Naive B cell (primary cell): Measurements from ENCODE around the gene NEURL1. TPM values are rescaled to one million over a fixed set of nuclear protein-coding genes. Genes with fewer than 3 reads are reported as not detected.
A peak's percentile ranks its signal among the peaks of the same experiment; 100 is the strongest.
"Not testable (repeated sequence)": the region's sequence is repeated elsewhere in the genome, so short reads cannot be mapped to it uniquely, and the experiment has no call there.

ENCODE experiments used
- ATAC-seq, 2 donors: fragments of 150-1000 bp; cut with Tn5 transposase; 2 replicates each; pipeline ENCODE4 v1.10.0; 2021; ENCODE audit warnings: low read depth in 2 of 2, mild to moderate bottlenecking in 2 of 2, moderate library complexity in 2 of 2
- DNase-seq: peaks from one replicate; pipeline ENCODE4 v3.0.0; 2022
- H3K27ac Mint-ChIP-seq, 6 donors: one replicate each; pipeline ENCODE4 v1.8.0; 2020 to 2022; ENCODE audit warnings: mild to moderate bottlenecking in 6 of 6, mixed read lengths in 6 of 6, moderate library complexity in 5 of 6, inconsistent platforms in 2 of 6
- H3K27me3 Mint-ChIP-seq, 3 donors: one replicate each; pipeline ENCODE4 v1.8.0; 2021 to 2022; ENCODE audit warnings: mixed read lengths in 3 of 3, mild to moderate bottlenecking in 1 of 3
- H3K36me3 Mint-ChIP-seq, 2 donors: one replicate each; pipeline ENCODE4 v1.8.0; 2020 to 2022; ENCODE audit warnings: mixed read lengths in 2 of 2, inconsistent platforms in 1 of 2, mild to moderate bottlenecking in 1 of 2
- H3K4me1 Mint-ChIP-seq, 3 donors: one replicate each; pipeline ENCODE4 v1.8.0; 2020 to 2022; ENCODE audit warnings: mixed read lengths in 3 of 3, inconsistent platforms in 1 of 3, mild to moderate bottlenecking in 1 of 3, moderate library complexity in 1 of 3
- H3K4me3 Mint-ChIP-seq, 8 donors: one replicate each; pipeline ENCODE4 v1.8.0; 2020 to 2022; ENCODE audit warnings: mild to moderate bottlenecking in 8 of 8, mixed read lengths in 8 of 8, moderate library complexity in 8 of 8, inconsistent platforms in 2 of 8
- H3K9me3 Mint-ChIP-seq, 7 donors: one replicate each; pipeline ENCODE4 v1.8.0; 2020 to 2022; ENCODE audit warnings: mixed read lengths in 7 of 7, mild to moderate bottlenecking in 5 of 7, inconsistent platforms in 2 of 7, moderate library complexity in 1 of 7
- polyA plus RNA-seq, 6 donors: library from polyadenylated mRNA; unstranded; fragments of 300-500 nt; fragmentation: Illumina TruSeq; gene quantifications; one replicate each; pipeline ENCODE4 v1.2.3, GENCODE V29; 2021; ENCODE audit warnings: low read depth in 6 of 6

NEURL1 gene
- polyA plus RNA-seq, 6 donors from 2014 or later: 0.21 to 0.83 (median 0.33) TPM

- peaks cover 0 to 5% of the 10 kb centered on the region in 2 donors for H3K36me3 Mint-ChIP-seq
- DNase-seq (no peak), ATAC-seq (no peak)
- H3K27ac Mint-ChIP-seq: no peak overlapping the region
- H3K27me3 Mint-ChIP-seq: peaks cover 15 to 25% (median 19%) of the 10 kb centered on the region in 3 donors
- H3K9me3 Mint-ChIP-seq: peaks cover 0 to 15% (median 7%) of the 10 kb centered on the region in 7 donors
- peak overlapping the region in 1 of 8 donors; percentile 17 for H3K4me3 Mint-ChIP-seq
- peaks cover 4 to 10% (median 5%) of the 10 kb centered on the region in 3 donors for H3K4me1 Mint-ChIP-seq
Measured at GRCh38 chr10:103519798-103520197, 26.3 kb downstream of the NEURL1 start.

- not testable (repeated sequence) for ATAC-seq, H3K4me3 Mint-ChIP-seq, H3K27ac Mint-ChIP-seq, H3K4me1 Mint-ChIP-seq, DNase-seq
- Mint-ChIP-seq H3K27me3 (peaks cover 16 to 39% (median 19%) of the 10 kb centered on the region in 3 donors), H3K9me3 (peaks cover 4 to 29% (median 16%) of the 10 kb centered on the region in 7 donors), H3K36me3 (peaks cover 0 to 17% of the 10 kb centered on the region in 2 donors)
Measured at GRCh38 chr10:103522006-103522405, 28.5 kb downstream of the NEURL1 start.

- Mint-ChIP-seq H3K27ac (no peak overlapping the region), H3K4me1 (no peaks in the 10 kb centered on the region), H3K27me3 (peaks cover 12 to 33% (median 19%) of the 10 kb centered on the region in 3 donors), H3K9me3 (peaks cover 4 to 29% (median 16%) of the 10 kb centered on the region in 7 donors), H3K4me3 (peak overlapping the region in 1 of 8 donors; percentile 34), H3K36me3 (peaks cover 0 to 17% of the 10 kb centered on the region in 2 donors)
- ATAC-seq (no peak), DNase-seq (no peak)
Measured at GRCh38 chr10:103523683-103524082, 30.2 kb downstream of the NEURL1 start.

GRCh38 chr10:103525901-103526300 lies 32.4 kb downstream of the NEURL1 start:
- Mint-ChIP-seq H3K27ac (no peak overlapping the region), H3K4me1 (no peaks in the 10 kb centered on the region), H3K9me3 (peaks cover 4 to 49% (median 29%) of the 10 kb centered on the region in 7 donors), H3K4me3 (no peak overlapping the region), H3K36me3 (peaks cover 0 to 17% of the 10 kb centered on the region in 2 donors), H3K27me3 (peaks cover 8 to 27% (median 10%) of the 10 kb centered on the region in 3 donors)
- DNase-seq (no peak), ATAC-seq (no peak)

- not testable (repeated sequence) for H3K27ac Mint-ChIP-seq, H3K4me1 Mint-ChIP-seq, H3K4me3 Mint-ChIP-seq, ATAC-seq, DNase-seq
- Mint-ChIP-seq H3K9me3 (peaks cover 4 to 56% (median 32%) of the 10 kb centered on the region in 7 donors), H3K27me3 (peaks cover 5 to 20% (median 8%) of the 10 kb centered on the region in 3 donors), H3K36me3 (peaks cover 0 to 17% of the 10 kb centered on the region in 2 donors)
Measured at GRCh38 chr10:103527476-103527875, 34.0 kb downstream of the NEURL1 start.

GRCh38 chr10:103528549-103528948 lies 35.0 kb downstream of the NEURL1 start:
- peak overlapping the region in 1 of 6 donors; percentile 72 for H3K27ac Mint-ChIP-seq
- ATAC-seq (no peak), DNase-seq (no peak)
- peaks cover 6 to 25% (median 8%) of the 10 kb centered on the region in 3 donors for H3K27me3 Mint-ChIP-seq
- no peaks in the 10 kb centered on the region for H3K4me1 Mint-ChIP-seq
- no peak overlapping the region for H3K4me3 Mint-ChIP-seq
- H3K9me3 Mint-ChIP-seq: peaks cover 4 to 55% (median 35%) of the 10 kb centered on the region in 7 donors
- H3K36me3 Mint-ChIP-seq: peaks cover 0 to 17% of the 10 kb centered on the region in 2 donors

GRCh38 chr10:103529539-103529938 lies 36.0 kb downstream of the NEURL1 start:
- peaks cover 6 to 27% (median 8%) of the 10 kb centered on the region in 3 donors for H3K27me3 Mint-ChIP-seq
- no peak overlapping the region for H3K27ac Mint-ChIP-seq
- H3K36me3 Mint-ChIP-seq: peaks cover 7 to 23% of the 10 kb centered on the region in 2 donors
- no peaks in the 10 kb centered on the region for H3K4me1 Mint-ChIP-seq
- DNase-seq (no peak), ATAC-seq (no peak)
- peaks cover 10 to 53% (median 43%) of the 10 kb centered on the region in 7 donors for H3K9me3 Mint-ChIP-seq
- H3K4me3 Mint-ChIP-seq: no peak overlapping the region

- no peak for ATAC-seq
- no peak for DNase-seq
Measured at GRCh38 chr10:103533827-103534226, 40.3 kb downstream of the NEURL1 start.

GRCh38 chr10:103534621-103535498 lies 41.4 kb downstream of the NEURL1 start:
- DNase-seq: no peak
- no peak overlapping the region for H3K4me3 Mint-ChIP-seq
- H3K9me3 Mint-ChIP-seq: peaks cover 6 to 32% (median 25%) of the 10 kb centered on the region in 7 donors
- no peaks in the 10 kb centered on the region for H3K4me1 Mint-ChIP-seq
- no peak overlapping the region for H3K27ac Mint-ChIP-seq
- peaks cover 20 to 26% (median 22%) of the 10 kb centered on the region in 3 donors for H3K27me3 Mint-ChIP-seq
- no peak for ATAC-seq
- H3K36me3 Mint-ChIP-seq: peaks cover 7 to 12% of the 10 kb centered on the region in 2 donors

More at GRCh38 chr10:103533827-103534226, 40.3 kb downstream of the NEURL1 start:
- Mint-ChIP-seq H3K36me3 (peaks cover 7 to 12% of the 10 kb centered on the region in 2 donors), H3K27ac (no peak overlapping the region), H3K9me3 (peaks cover 6 to 42% (median 28%) of the 10 kb centered on the region in 7 donors), H3K4me1 (no peaks in the 10 kb centered on the region), H3K4me3 (no peak overlapping the region), H3K27me3 (peaks cover 10 to 16% (median 12%) of the 10 kb centered on the region in 3 donors)

GRCh38 chr10:103535595-103535994 lies 42.1 kb downstream of the NEURL1 start:
- no peak overlapping the region for H3K27ac Mint-ChIP-seq
- H3K4me1 Mint-ChIP-seq: no peaks in the 10 kb centered on the region
- DNase-seq (no peak), ATAC-seq (no peak)
- peaks cover 6 to 24% (median 18%) of the 10 kb centered on the region in 7 donors for H3K9me3 Mint-ChIP-seq
- peaks cover 23 to 27% (median 25%) of the 10 kb centered on the region in 3 donors for H3K27me3 Mint-ChIP-seq
- H3K4me3 Mint-ChIP-seq: no peak overlapping the region
- peaks cover 7 to 12% of the 10 kb centered on the region in 2 donors for H3K36me3 Mint-ChIP-seq

- peaks cover 0 to 1% of the 10 kb centered on the region in 2 donors for H3K36me3 Mint-ChIP-seq
- peaks cover 0 to 3% (median 0%) of the 10 kb centered on the region in 7 donors for H3K9me3 Mint-ChIP-seq
- H3K4me3 Mint-ChIP-seq: no peak overlapping the region
- H3K27me3 Mint-ChIP-seq: peaks cover 24 to 37% (median 30%) of the 10 kb centered on the region in 3 donors
- H3K27ac Mint-ChIP-seq: no peak overlapping the region
- ATAC-seq (no peak), DNase-seq (no peak)
- H3K4me1 Mint-ChIP-seq: peaks cover 11 to 14% (median 13%) of the 10 kb centered on the region in 3 donors
Measured at GRCh38 chr10:103539751-103540150, 46.2 kb downstream of the NEURL1 start.

- H3K36me3 Mint-ChIP-seq: no peaks in the 10 kb centered on the region
- no peak for ATAC-seq
- peaks cover 0 to 2% (median 0%) of the 10 kb centered on the region in 7 donors for H3K9me3 Mint-ChIP-seq
- H3K4me1 Mint-ChIP-seq: peaks cover 11 to 14% (median 13%) of the 10 kb centered on the region in 3 donors
- no peak for DNase-seq
- H3K27ac Mint-ChIP-seq: no peak overlapping the region
- peaks cover 24 to 37% (median 30%) of the 10 kb centered on the region in 3 donors for H3K27me3 Mint-ChIP-seq
- H3K4me3 Mint-ChIP-seq: no peak overlapping the region
Measured at GRCh38 chr10:103540722-103541121, 47.2 kb downstream of the NEURL1 start.

GRCh38 chr10:103541616-103542015 lies 48.1 kb downstream of the NEURL1 start:
- Mint-ChIP-seq H3K4me1 (peaks cover 11 to 14% (median 13%) of the 10 kb centered on the region in 3 donors), H3K36me3 (no peaks in the 10 kb centered on the region), H3K27me3 (peaks cover 23 to 34% (median 30%) of the 10 kb centered on the region in 3 donors), H3K9me3 (peaks cover 0 to 2% (median 0%) of the 10 kb centered on the region in 7 donors), H3K4me3 (no peak overlapping the region), H3K27ac (no peak overlapping the region)
- no peak for DNase-seq
- no peak for ATAC-seq
